GM19328 (cell line): Measurements from ENCODE around the gene SRGAP3.

Experiments
- ATAC-seq: cut with Tn5 transposase; IDR thresholded peaks from one replicate; pipeline ENCODE4 v1.9.1; 2021; ENCODE audit warnings: mild to moderate bottlenecking, moderate library complexity; ENCODE audit not compliant: unreplicated experiment

SRGAP3 gene

GRCh38 chr3:8953313-8953712, 296.1 kb downstream of the SRGAP3 start:
- ATAC-seq: no peak

DNA sequence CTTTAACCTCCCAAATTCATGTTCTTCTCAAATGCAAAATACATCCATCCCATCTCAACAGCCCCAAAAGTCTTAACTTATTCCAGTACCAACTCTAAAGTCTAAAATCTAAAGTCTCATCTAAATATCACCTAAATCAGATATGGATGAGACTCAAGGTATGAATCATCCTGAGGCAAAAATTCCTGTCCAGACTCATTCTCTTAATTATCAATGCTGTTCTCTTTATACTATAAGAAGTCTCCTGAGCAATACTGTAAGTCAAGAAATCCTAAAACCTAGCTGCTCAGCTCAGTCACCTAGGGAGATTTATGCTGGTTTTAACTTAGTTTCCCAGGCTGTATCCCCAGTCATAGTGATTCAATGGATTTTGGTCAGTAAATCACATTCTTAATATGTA, 297.3 kb downstream of the SRGAP3 start:
- ATAC-seq: no peak

DNA sequence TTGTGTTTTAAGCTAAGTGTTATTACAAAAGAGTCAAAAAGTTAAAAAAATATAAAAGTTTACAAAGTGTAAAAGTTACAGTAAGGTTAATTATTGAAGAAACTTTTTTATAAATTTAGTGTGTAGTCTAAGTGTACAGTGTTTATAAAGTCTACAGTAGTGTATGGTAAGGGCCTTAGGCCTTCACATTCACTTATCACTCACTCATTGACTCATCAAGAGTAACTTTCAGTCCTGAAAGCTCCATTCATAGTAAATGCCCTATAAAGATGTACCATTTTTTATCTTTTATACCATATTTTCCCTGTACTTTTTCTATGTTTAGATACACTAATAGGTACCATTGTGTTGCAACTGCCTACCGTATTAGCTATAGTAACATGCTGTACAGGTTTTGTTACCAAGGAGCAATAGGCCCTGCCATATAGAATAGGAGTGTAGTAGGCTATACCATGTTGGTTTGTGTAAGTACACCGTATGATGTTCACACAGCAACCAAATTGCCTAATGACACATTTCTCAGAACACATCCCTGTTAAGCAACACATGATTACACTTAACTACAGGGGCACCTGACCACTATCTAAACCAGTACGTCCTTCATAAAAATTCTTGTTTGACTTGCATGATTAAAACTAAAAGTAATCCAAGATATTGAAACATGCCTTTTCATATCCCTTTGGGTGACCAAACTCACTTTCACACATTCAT, 303.4 kb downstream of the SRGAP3 start:
- ATAC-seq: no peak

- no peak for ATAC-seq
Observed at GRCh38 chr3:8942746-8943488, 306.5 kb downstream of the SRGAP3 start.

DNA sequence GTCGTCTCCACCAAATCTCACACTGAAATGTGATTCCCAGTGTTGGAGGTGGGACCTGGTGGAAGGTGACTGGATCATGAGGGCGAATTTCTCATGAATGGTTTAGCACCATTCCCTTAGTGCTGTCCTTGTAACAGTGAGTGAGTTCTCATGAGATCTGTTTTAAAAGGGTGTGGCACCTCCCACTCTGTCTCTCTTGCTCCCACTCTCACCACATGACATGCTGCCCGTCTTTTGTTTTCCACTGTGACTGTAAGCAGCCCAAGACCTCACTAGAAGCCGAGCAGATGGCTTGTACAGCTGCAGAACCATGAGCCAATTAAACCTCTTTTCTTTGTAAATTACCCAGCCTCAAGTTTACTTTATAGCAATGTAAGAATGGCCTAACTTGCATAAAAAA, 307.3 kb downstream of the SRGAP3 start:
- ATAC-seq: no peak

- ATAC-seq: no peak
Observed at GRCh38 chr3:8938021-8938420, 311.4 kb downstream of the SRGAP3 start.

- no peak for ATAC-seq
Observed at GRCh38 chr3:8937064-8938020, 312.1 kb downstream of the SRGAP3 start.

GRCh38 chr3:8932507-8932906, 316.9 kb downstream of the SRGAP3 start:
- no peak for ATAC-seq

DNA sequence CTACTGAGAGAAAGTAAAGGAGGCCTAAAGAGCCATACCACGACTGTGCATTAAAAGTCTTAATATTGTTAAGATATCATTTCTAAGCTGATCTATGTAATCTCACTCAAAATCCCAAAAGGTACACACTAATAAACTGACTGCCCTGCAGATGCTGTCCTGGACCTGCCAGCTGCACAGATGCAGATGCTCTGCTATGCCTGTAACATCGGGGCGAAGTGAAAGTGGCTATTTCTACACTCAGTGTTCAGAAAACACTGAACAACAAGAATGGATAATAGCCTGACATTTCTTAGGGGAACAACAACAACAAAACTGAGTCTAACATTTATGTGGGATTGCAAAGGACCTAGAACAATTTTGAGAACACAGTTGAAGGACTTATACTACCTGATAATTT, 318.1 kb downstream of the SRGAP3 start:
- no peak for ATAC-seq
